Left cardiac atrium (tissue), 4 donors: ENCODE data around the gene EVL. TPM values are rescaled to one million over a fixed set of nuclear protein-coding genes. Genes with fewer than 3 reads are reported as not detected.

Experiments used
- ATAC-seq, 2 donors: fragments of 200-7000 bp; cut with Tn5 transposase; one replicate each; pipeline ENCODE4 v1.9.1; 2020; ENCODE audit warnings: mild to moderate bottlenecking in 2 of 2, moderate library complexity in 2 of 2
- DNase-seq: peaks from one replicate; pipeline ENCODE4 v3.0.0-alpha.2; 2020
- intact Hi-C, 2 donors: fragments of 100-400 bp; cut with DNase I; formaldehyde crosslinking; loops; one replicate each; pipeline versions ENCODE4 v1.14.1 to v1.15.1; 2022 to 2023
- total RNA-seq, 2 donors: library from RNA; stranded (reverse); fragmentation: NEBNext Ultra II Directional; extraction: Animal tissue kit (Norgen Biotek cat#: 25700); gene quantifications; one replicate each; pipeline ENCODE4 v1.2.1, GENCODE V29; 2021
- donor health status: DM: no; HTN: yes; CAD: no.
- donor health status: DM: no; HTN: yes; CAD: no; lungs with severe emphysema.
- donor health status: DM: yes; HTN: yes; CAD: no.
- donor health status: Dilated cardiomyopathy.

The EVL gene
- total RNA-seq, 2 donors from 2014 or later: 48.3 to 58.8 TPM

DNA sequence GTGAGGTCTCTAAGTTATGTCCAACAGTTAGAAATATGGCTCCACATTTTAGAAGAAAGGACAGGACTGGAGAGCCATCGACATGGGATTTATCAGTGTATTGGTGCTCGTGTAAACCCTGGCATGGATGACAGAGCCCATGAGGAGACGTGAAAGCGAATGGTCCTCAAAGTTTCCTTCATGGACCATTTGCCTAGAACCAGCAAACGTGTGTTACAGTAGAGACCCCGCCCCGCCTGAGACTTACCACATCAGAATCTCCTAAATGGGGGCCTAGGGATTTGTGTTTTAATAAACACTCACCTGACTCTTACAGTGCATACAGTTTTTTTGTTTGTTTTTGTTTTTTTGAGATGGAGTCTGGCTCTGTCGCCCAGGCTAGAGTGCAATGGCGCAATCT is 12.2 kb downstream of the EVL start:
- ATAC-seq (no peak), DNase-seq (no peak)
- intact Hi-C loops: no loop called here

DNA sequence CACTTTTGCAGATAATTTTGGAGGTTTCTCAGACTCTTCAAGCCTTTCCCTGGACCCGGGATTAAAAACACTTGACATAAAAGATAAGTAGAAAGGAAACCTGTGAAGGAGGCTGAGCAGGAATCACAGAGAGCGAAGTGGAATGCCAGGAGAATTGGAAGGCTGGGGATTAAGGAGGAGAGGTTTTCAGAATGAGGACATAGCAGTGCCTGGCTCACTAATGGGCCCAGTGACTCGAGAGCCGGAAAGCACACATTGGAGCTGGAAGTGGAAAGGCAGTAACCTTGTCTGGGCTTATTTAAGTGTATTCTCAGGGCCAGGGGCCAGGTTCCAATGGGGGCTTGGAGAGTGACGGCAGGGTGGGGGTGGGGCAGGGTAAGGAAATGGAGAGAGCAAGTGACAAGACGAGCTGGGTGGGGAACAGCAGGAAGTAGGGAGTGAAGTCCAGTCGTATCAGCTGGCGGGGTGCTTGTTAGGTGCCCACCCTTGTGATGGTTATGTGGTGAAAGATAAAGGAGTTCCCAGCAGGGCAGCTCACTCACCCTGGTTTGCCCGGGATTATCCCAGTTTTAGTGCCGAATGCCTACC is 13.1 kb downstream of the EVL start:
- ATAC-seq: no peak
- intact Hi-C loops: no loop called here
- DNase-seq: no peak

DNA sequence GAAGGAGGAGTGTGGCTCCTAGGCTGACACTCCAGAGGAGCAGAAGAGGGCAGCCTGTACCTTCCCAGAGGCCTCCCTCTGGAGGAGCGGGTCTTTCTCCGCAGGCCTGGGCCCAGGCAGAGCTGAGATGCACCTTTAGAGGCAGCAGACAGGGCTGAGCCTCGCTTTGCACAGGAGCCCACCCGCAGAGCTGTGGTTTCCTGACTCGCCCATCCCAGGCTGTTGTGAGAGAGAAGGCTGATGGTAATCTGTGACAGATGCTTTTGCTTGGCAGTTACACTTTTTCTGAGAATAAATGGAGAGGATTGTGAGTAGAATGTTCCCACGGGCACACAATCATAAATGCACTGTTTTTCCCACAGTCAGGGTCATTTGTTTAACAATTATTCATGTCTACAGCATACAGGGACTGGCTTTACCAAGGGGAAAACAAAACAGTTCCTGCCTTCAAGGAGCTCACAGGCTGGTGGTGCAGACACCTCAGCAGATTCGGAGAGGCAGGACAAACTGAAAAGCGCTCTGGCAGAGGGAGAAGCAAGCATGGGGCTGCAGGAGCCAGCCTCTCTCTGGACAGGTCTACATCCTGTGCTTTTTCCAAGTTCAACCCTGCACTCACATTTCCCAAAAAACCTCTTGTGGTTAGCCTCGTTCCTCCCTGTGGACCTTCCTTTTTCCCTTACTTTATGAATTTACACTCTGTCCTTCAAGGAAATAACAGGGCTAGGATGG is 13.9 kb downstream of the EVL start:
- intact Hi-C loops: no loop called here
- DNase-seq (peak; percentile 31), ATAC-seq (peak; percentile 28 to 38)

DNA sequence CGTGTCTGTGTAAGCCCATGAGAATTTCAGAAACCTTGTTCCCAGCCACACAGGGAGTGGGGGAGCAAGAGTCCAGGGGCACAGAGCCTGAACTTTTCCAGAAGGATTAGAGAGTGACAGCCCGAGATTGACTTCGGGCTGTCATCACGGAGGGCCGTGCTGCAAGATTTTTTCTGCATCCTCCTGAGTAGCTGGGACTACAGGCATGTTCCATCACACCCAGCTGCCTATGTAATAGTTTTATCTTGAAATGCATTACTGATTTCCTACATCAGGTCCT is 14.4 kb downstream of the EVL start:
- intact Hi-C loops: no loop called here
- no peak for DNase-seq
- no peak for ATAC-seq

DNA sequence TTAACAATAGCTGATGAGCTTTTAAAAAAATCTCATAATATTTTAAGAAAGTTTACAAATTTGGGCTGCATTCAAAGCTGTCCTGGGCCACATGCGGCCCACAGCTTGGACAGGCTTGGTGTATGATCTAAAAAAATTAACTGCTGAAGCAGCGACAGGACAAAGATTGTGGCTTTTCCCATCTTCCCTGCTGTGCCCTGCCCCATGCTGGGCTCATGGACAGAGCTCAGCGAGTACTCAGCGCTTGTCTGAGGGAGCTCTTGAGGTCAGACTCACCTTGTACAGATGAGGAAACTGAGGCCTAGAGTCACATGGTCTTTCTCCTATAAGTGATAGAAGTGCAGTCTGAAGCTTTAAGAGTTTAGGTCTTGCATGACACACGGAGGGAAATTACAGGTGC is 15.0 kb downstream of the EVL start:
- DNase-seq: no peak
- intact Hi-C loops: no loop called here

DNA sequence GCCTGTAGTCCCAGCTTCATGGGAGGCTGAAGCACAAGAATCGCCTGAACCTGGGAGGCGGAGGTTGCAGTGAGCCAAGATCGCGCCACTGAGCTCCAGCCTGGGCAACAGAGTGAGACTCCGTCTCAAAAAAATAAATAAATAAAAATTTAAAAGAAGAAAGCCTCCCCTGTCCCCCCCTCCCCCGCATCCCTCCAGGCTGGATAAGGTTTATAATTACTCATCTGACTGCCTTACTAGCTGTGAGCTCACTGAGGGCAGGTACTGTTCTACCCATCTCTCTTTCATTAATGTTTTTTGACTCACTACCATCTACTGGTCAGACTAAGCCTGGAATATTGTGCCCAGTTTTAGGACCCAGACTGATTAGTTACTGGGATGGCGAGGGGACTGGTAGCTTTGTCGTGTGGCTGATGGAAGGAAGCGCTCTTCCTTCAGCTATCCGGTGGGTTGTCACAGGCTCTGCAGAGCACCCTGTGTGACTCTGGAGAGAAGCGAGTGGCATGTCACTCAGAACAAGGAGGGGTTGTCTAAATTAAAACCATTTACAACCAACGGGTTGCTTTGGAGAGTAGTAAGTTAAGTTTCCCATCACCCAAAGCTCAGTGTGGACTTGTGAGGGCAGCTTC is 16.9 kb downstream of the EVL start:
- DNase-seq: no peak
- no peak for ATAC-seq
- intact Hi-C loops: no loop called here

More for the DNA sequence above, 15.0 kb downstream of the EVL start:
- ATAC-seq: no peak

DNA sequence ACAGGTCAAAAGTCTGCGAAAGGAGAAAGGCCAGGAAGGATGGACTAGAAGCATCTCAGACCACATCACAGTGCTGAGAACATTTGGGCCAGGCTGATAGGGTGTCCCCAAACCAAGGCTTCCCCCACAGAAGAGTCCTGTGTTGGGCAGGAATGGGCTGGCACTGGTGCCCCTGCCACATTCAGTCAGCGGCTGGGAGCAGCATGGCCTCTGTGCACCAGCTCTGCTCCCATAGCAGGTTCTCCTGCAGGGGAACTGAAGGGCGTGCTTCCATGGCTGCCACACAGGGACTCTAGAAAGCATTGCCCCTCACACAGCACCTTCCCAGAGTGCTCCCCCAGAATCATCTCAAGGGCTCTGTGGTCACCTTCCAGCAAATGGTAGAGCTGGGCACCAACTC is 17.5 kb downstream of the EVL start:
- no peak for DNase-seq
- ATAC-seq: no peak
- intact Hi-C loops: no loop called here

DNA sequence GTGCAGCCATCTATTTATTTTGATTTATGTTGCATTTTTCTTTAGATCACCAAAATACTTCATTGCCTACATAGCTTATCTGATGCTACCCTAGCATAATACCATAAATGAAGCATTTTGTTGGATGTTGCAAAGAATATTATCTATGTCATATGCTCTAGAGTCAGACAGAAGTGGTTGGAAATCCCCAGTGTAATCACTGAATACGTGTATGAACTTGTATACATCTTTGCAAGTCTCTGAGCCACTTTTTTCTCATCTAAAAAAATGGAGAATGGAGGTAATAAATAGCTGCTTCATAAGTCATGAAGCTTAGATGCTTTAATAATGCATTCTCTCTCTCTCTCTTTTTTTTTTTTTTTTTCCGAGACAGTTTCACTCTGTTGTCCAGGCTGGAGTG is 18.5 kb downstream of the EVL start:
- intact Hi-C loops: no loop called here
- ATAC-seq: no peak
- DNase-seq: no peak

DNA sequence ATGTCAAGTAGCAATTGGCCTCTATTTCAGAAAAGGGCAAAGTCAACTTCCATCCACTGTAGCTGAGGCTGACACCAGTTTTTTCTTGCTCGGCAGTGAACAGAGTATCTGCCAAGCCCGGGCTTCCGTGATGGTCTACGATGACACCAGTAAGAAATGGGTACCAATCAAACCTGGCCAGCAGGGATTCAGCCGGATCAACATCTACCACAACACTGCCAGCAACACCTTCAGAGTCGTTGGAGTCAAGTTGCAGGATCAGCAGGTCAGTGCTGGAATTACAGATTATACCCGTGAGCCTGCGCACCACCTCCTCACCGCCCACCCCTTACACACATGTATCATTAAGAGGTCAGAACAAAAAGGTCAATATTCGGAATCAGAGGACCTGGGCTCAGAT is 19.4 kb downstream of the EVL start:
- intact Hi-C loops: no loop called here
- ATAC-seq (no peak), DNase-seq (no peak)

DNA sequence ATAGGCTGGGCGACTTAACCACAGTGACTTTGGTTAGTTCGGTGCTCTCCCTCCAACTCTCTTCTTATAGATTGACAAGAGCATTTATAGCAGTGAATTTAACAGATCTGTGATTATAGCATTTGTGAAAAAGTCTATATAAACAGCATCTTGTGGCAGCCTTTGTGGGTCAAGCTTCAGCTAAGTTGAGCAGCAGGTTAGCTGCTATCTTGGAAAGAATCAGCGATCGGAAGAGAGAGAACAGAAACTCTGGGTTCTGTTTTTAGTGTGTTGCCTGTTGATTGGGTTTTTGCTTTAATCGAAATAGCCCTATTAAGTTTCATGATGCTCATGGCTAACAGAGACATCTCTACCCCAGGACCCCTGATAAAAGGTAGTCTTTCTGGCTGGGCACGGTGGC is 20.2 kb downstream of the EVL start:
- intact Hi-C loops: no loop called here
- ATAC-seq (no peak), DNase-seq (no peak)

DNA sequence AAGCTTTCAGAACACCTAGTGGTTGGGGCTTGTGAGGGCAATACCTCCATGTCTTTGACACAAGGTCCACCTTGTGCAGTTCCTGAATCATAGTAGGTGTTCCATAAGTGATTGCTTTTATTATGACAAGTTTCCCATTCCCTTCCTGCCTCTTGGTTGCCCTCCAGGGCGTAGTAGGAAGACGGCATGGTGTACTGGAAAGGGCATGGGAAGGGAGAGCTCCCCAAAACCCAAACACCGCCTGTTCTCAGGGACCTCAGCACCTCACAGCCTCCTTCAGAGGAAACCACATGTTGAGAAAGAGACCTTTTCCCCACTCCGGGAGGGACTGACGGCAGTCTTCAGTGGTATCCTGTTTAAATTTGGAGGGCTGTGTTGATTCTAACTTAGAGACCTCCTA is 21.1 kb downstream of the EVL start:
- DNase-seq (no peak), ATAC-seq (no peak)
- intact Hi-C loops: no loop called here

DNA sequence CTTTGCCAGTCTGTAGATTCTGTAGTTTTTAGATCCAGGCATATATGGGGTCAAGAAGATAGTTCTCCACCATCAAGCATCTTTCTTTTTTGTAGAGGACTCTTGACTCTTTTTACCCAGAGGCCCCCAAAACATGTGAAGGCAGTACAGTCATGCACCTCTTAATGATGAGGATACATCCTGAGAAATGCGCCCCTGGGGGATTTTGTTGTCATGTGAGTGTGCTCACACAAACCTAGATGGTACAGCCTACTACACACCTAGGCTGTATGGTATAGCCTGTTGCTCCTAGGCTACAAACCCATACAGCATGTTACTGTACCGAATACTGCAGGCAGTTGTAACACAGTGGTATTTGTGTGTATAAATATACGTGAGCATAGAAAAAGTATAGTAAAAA is 23.0 kb downstream of the EVL start:
- no peak for ATAC-seq
- intact Hi-C loops: no loop called here
- DNase-seq: no peak

DNA sequence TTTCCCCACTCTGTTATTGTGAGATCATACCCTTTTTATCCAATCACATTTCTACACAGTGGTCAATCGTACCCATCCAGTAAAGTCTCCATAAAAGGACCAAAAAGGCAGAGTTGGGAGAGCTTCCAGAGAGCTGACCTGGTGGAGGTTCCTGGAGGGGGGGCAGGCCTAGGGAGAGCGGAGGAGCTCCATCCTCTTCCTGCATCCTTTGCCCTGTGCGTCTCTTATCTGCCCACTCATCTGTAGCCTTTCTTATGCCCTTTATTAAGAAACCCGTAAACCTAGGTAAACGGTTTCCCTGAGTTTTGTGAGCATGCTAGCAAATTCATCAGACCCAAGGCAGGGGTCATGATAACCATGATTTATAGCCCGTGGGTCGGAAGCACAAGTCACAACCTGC is 26.2 kb downstream of the EVL start:
- ATAC-seq: no peak
- DNase-seq: no peak
- intact Hi-C loops: no loop called here

DNA sequence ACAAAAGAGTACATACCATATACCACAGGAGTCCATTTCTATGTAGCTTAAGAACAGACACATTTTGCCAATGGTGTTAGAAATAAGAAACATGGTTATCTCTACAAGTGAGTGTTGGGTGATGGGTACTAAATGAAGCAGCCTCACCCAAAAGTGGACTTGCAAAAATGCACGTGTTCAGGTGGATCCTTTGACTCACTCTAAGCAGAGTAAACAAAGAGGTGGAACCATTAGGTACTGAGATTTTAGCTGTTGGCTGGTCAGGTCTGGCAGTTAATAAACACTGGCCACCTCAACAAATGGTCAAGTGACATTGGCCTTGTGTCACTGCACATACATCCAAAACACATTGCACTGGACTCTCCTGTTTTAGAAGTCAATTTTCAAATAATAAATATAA is 27.6 kb downstream of the EVL start:
- no peak for ATAC-seq
- intact Hi-C loops: no loop called here
- no peak for DNase-seq

DNA sequence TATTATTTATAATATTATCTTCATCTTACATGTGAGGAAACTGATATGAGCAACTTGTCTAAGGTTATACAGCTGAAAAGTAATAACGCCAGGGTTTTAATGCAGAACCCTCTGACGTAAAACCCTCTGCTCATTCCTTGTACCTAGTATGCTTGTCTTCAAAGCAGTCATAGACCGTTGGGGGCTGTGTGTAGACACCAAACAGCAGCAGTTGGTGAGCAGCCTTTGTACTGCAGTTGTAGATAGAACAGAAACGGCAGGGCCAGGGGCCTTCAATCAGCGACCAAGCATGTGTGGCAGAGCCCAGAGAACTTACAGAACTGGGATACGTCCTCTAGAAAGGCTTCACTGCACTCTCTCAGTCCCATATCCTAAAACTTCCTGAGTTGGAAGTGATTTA is 28.1 kb downstream of the EVL start:
- DNase-seq: no peak
- no peak for ATAC-seq
- intact Hi-C loops: no loop called here

DNA sequence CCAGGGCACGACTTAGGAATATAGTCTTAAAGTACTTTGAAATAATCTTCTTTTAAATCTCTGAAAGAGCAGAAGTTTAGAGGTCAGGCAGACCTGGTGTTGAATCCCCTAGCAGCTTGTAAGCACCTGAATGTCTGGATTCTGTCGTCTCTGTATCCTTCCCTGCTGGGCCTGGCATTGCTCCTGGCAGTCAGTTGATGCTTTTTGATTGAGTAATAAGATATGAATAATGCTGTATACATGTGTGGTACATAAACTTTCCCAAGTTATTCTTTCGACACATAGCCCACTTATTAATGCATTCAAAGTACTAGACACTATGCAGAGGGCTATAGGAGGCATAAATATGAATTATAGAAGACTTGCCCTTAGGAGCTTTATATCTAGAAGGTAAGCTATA is 31.4 kb downstream of the EVL start:
- DNase-seq: no peak
- ATAC-seq: no peak
- intact Hi-C loops: no loop called here

DNA sequence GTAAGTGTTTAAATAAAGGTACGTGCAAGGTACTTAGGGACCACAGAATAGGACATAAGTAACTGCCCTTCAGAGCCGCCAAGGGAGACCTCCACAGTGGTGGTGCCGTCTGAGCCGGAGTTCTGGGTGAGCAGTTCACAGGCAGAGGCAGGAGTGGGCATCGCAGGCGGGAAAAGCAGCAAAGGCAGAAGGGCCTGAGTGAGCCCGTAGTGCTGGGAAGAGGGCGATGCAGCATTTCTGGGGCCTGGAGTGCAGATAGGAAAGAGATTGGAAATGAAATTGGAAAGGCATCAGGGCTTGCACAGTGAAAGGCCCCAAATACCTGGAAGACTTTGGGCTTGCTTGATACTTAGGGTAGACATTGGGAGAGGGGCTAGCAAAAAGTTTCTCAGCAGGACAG is 32.9 kb downstream of the EVL start:
- DNase-seq (no peak), ATAC-seq (no peak)
- intact Hi-C loops: no loop called here

DNA sequence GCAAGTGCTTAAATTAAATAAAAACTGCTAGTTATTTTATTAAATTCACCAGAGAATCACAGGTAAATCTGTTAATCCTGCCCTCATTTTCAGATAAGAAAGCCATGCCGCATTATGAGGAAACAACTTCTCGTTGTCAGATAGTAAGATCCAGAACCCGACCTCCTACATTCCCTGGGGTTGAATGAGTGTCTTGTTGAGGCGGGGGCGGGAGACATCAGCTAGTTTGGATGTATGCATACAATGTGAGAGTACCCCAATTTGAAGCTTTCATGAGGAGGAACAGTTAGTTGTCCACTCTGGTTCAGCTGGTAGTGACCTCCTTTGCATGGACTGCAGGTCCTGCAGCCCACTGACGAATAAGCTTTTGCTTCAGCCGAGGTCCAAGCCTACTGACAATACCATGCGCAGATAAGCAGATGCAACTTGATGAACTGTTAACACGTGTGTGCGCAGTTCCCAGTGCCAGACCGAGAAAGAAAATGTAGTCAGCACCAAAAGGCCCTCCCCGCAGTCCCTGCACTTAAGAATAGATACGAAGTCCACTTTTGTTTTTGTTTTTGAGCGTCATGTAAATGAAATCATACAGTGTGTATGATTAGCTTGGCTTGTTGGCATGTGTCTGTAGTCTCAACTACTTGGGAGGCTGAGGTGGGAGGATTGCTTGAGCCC is 34.9 kb downstream of the EVL start:
- intact Hi-C loops: no loop called here
- ATAC-seq: no peak
- DNase-seq: no peak

DNA sequence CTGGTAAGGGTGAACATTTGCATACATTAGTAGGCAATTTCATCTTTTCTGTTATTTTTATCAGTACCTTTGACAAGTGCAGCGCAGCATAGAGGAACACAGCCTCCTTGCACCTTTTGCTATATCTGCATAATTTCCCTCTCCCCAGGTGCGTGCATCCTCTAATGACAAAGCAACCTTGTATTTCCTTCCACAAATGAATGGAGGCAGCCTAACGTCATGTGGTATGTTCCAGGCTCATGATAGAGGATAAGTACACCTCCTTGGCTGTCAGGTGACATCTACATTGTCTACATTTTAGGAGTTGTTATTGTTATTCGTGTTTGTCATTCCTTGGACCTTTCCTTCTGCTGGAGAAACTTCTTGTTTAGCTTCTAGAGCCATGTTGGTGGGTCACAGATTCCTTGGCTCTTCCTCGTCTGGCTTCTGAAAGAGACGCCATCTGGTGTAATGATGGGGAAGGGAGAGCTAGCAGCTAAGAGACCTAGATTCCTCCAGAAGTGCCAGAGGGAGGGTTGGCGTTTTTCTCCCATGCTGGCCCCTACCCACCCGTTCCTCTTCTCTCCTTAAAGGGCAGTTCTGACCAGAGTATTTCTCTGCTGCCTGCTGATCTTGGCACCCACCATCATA is 37.0 kb downstream of the EVL start:
- intact Hi-C loops: no loop called here
- no peak for DNase-seq
- no peak for ATAC-seq

DNA sequence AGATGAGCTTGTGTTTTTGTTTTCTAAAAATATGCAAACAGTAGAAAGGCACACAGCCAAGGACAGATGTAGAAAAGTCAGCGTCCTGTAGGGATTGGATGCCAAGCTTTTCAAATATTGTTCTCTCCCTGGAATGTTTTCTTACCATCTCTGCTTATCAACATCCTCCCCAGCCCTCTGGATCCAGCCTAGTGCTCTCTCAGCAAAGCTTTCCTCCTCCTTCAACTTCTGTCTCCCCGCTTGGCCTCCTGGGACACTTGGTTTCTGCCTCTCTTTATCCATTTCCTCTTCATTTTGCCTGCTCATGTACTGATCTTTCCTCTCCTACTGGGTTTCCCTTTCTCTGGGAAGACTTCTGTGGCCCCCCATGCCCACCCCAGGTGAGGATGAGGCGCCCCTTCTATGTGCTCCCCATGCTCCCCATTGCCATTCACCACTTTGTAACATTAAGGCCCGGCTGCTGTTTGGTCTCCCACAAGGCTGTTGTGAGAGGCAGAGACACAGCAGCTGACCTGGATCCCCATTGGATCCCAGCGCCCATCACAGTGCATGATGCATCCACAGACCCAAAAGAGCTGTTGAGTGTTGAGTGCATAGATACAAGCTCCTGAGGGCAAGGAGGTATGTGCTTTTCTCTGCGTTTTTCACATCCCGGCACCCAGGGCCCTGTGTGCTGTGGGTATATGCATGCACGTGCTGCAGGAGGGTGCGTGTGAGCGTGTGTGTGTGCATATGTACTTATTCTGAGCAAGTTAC is 38.2 kb downstream of the EVL start:
- no peak for DNase-seq
- intact Hi-C loops: no loop called here
- peak; percentile 45 to 53 for ATAC-seq
